Stomach (tissue), 9 donors: ENCODE results near the gene ALKBH8. TPM values are rescaled to one million over a fixed set of nuclear protein-coding genes. Genes with fewer than 3 reads are reported as not detected.
"Not testable (repeated sequence)": the region's sequence is repeated elsewhere in the genome, so short reads cannot be mapped to it uniquely, and the experiment has no call there.

Source experiments
- DNase-seq, 2 donors: peaks; one replicate each; pipeline versions ENCODE4 v3.0.0 to v3.0.0-alpha.2; 2013 to 2019
- H3K27ac ChIP-seq, 5 donors: fragments of 200-600 bp in 4 of 5; sonication (generic) in 4 of 5; one replicate each; pipeline ENCODE4 v1.5.1; 2013 to 2019; ENCODE audit warnings: mild to moderate bottlenecking in 1 of 5, moderate library complexity in 1 of 5
- H3K27me3 ChIP-seq, 3 donors: fragments of 200-600 bp; sonication (generic); one replicate each; pipeline ENCODE4 v1.5.1; 2017 to 2019; ENCODE audit warnings: mixed run types in 1 of 3
- H3K36me3 ChIP-seq, 4 donors: fragments of 200-600 bp; sonication (generic); 1 replicate in 3 of 4; 2 replicates in 1 of 4; pipeline ENCODE4 v1.5.1; 2016 to 2019
- H3K4me1 ChIP-seq, 4 donors: fragments of 200-600 bp; sonication (generic); one replicate each; pipeline ENCODE4 v1.5.1; 2016 to 2019
- H3K4me3 ChIP-seq, 4 donors: fragments of 200-600 bp; sonication (generic) in 3 of 4; one replicate each; pipeline ENCODE4 v1.5.1; 2016 to 2019; ENCODE audit warnings: mild to moderate bottlenecking in 1 of 4
- H3K9me3 ChIP-seq, 4 donors: fragments of 200-600 bp; sonication (generic); one replicate each; pipeline ENCODE4 v1.5.1; 2016 to 2019
- CTCF ChIP-seq, 7 experiments: fragments of 450-650 bp in 4 of 7; fragments of 200-600 bp in 3 of 7; sonication (generic) in 3 of 7; IDR thresholded peaks; one replicate each; pipeline ENCODE4 v1.5.1; 2016 to 2019; ENCODE audit warnings: antibody characterized with exemption in 7 of 7, control low read depth in 2 of 7, mild to moderate bottlenecking in 1 of 7
- EP300 ChIP-seq: sonication (generic); formaldehyde crosslinking; IDR thresholded peaks from one replicate; pipeline ENCODE4 v1.6.1; 2017; ENCODE audit warnings: antibody characterized with exemption
- POLR2A ChIP-seq, 4 donors: fragments of 450-650 bp; IDR thresholded peaks; one replicate each; pipeline ENCODE4 v1.6.1; 2016; ENCODE audit warnings: antibody characterized with exemption in 4 of 4, control low read depth in 2 of 4, mild to moderate bottlenecking in 1 of 4, moderate library complexity in 1 of 4
- POLR2AphosphoS5 ChIP-seq, 3 donors: sonication (generic); formaldehyde crosslinking; IDR thresholded peaks; one replicate each; pipeline ENCODE4 v1.6.1; 2016; ENCODE audit warnings: antibody characterized with exemption in 3 of 3
- WGBS, 5 donors: extraction: QIAGEN DNeasy Blood & Tissue Kit in 3 of 5; methylation state at CpG; one replicate each; pipeline versions ENCODE4 v1.1.5 to v1.1.7; 2013 to 2018; 5-methylcytosine and 5-hydroxymethylcytosine counted together
- intact Hi-C: fragments of 100-400 bp; cut with DNase I; formaldehyde crosslinking; loops from one replicate; pipeline ENCODE4 v1.15.1; 2023; ENCODE audit warnings: low total_unique reads
- polyA plus RNA-seq, 3 donors: library from polyadenylated mRNA; stranded (reverse); fragments of 200-250 nt; gene quantifications; one replicate each; pipeline ENCODE4 v1.2.3, GENCODE V29; 2013
- total RNA-seq, 5 donors: library from RNA; depleted of rRNA; stranded (reverse); fragments of >200 nt; gene quantifications; one replicate each; pipeline versions ENCODE4 v1.1.0 to v1.2.3, GENCODE V29; 2014 to 2016
- donor health status: healthy with polysubstance abuse.
- donor health status: Bipolar disorder and iron deficiency.
- donor health status: healthy.

The ALKBH8 gene
- total and polyA plus RNA-seq, 8 donors: 0.87 to 28.0 (median 4.1) TPM

GRCh38 chr11:107473792-107474191 is 91.7 kb downstream of the ALKBH8 start:
- TF ChIP-seq POLR2AphosphoS5 (IDR thresholded peaks at IDR 0.05) (no peak), CTCF (IDR thresholded peaks at IDR 0.05) (no peak), EP300 (no peak), POLR2A (IDR thresholded peaks at IDR 0.05) (no peak)
- Histone ChIP-seq H3K4me1 (no peaks in the 10 kb centered on the region), H3K9me3 (no peaks in the 10 kb centered on the region), H3K27ac (no peak overlapping the region), H3K36me3 (no peaks in the 10 kb centered on the region), H3K4me3 (no peak overlapping the region), H3K27me3 (peaks cover 0 to 13% (median 7%) of the 10 kb centered on the region in 3 donors)
- intact Hi-C loops: no loop called here
- DNase-seq: no peak
- whole genome bisulfite sequencing, 5 donors: 78 to 89% (median 86%) methylated on average over 3 of the region's 3 CpGs

- TF ChIP-seq CTCF (IDR thresholded peaks at IDR 0.05): no peak
- no peak for TF ChIP-seq POLR2AphosphoS5 (IDR thresholded peaks at IDR 0.05)
- TF ChIP-seq POLR2A (IDR thresholded peaks at IDR 0.05): no peak
- intact Hi-C loops: no loop called here
- Histone ChIP-seq H3K9me3 (no peaks in the 10 kb centered on the region), H3K27me3 (peaks cover 0 to 16% (median 7%) of the 10 kb centered on the region in 3 donors), H3K4me3 (no peak overlapping the region), H3K4me1 (no peaks in the 10 kb centered on the region), H3K27ac (no peak overlapping the region), H3K36me3 (no peaks in the 10 kb centered on the region)
- 53 to 73% (median 63%) methylated on average over 1 of the region's 1 CpG for WGBS, 5 donors
- no peak for DNase-seq
Measured at GRCh38 chr11:107472966-107473365, 92.6 kb downstream of the ALKBH8 start.

- WGBS, 5 donors: 51 to 61% (median 54%) methylated on average over 3 of the region's 3 CpGs
- TF ChIP-seq POLR2AphosphoS5 (IDR thresholded peaks at IDR 0.05) (no peak), POLR2A (IDR thresholded peaks at IDR 0.05) (no peak), CTCF (IDR thresholded peaks at IDR 0.05) (no peak), EP300 (no peak)
- no peaks in the 10 kb centered on the region for H3K9me3 ChIP-seq
- no peak overlapping the region for H3K27ac ChIP-seq
- DNase-seq: peak in 1 of 2 donors; percentile 4
- H3K4me3 ChIP-seq: no peak overlapping the region
- intact Hi-C loops: no loop called here
- H3K27me3 ChIP-seq: peaks cover 0 to 21% (median 4%) of the 10 kb centered on the region in 3 donors
- H3K4me1 ChIP-seq: no peaks in the 10 kb centered on the region
- no peaks in the 10 kb centered on the region for H3K36me3 ChIP-seq
Measured at GRCh38 chr11:107468596-107468995, 96.9 kb downstream of the ALKBH8 start.

GRCh38 chr11:107467696-107468095 is 97.8 kb downstream of the ALKBH8 start:
- peaks cover 0 to 21% (median 4%) of the 10 kb centered on the region in 3 donors for H3K27me3 ChIP-seq
- no peaks in the 10 kb centered on the region for H3K36me3 ChIP-seq
- 67 to 84% (median 80%) methylated on average over 1 of the region's 1 CpG for WGBS, 5 donors
- intact Hi-C loops: no loop called here
- TF ChIP-seq POLR2A (IDR thresholded peaks at IDR 0.05) (no peak), POLR2AphosphoS5 (IDR thresholded peaks at IDR 0.05) (no peak), CTCF (IDR thresholded peaks at IDR 0.05) (no peak), EP300 (no peak)
- DNase-seq: no peak
- H3K27ac ChIP-seq: no peak overlapping the region
- H3K9me3 ChIP-seq: no peaks in the 10 kb centered on the region
- H3K4me1 ChIP-seq: no peaks in the 10 kb centered on the region
- no peak overlapping the region for H3K4me3 ChIP-seq

GRCh38 chr11:107466275-107466866 is 99.2 kb downstream of the ALKBH8 start:
- H3K4me1 ChIP-seq, H3K4me3 ChIP-seq, DNase-seq, H3K9me3 ChIP-seq, intact Hi-C loops, H3K36me3 ChIP-seq, H3K27ac ChIP-seq: not testable (repeated sequence)
- WGBS, 5 donors: 75 to 88% (median 83%) methylated on average over 9 to 10 of the region's 10 CpGs
- H3K27me3 ChIP-seq: peaks cover 0 to 21% (median 4%) of the 10 kb centered on the region in 3 donors
